EH (cell line): ENCODE data around the gene HTR4.
A peak's percentile ranks its signal among the peaks of the same experiment; 100 is the strongest.

Experiments
- DNase-seq: peaks from one replicate; pipeline ENCODE4 v3.0.0-alpha.2; 2015; ENCODE audit warnings: low read depth

HTR4 gene

GRCh38 chr5:148663509-148663908 lies 9.2 kb upstream of the HTR4 start:
- no peak for DNase-seq

GRCh38 chr5:148660346-148660660 lies 6.0 kb upstream of the HTR4 start:
- no peak for DNase-seq

- DNase-seq, result no peak
Observed at GRCh38 chr5:148659641-148660345, 5.5 kb upstream of the HTR4 start.

GRCh38 chr5:148653291-148653835 lies 964 bp downstream of the HTR4 start:
- DNase-seq, result no peak

GRCh38 chr5:148651528-148651927 lies 2.8 kb downstream of the HTR4 start:
- no peak for DNase-seq

- no peak for DNase-seq
Observed at GRCh38 chr5:148645527-148645926, 8.8 kb downstream of the HTR4 start.

GRCh38 chr5:148641735-148642134 lies 12.6 kb downstream of the HTR4 start:
- no peak for DNase-seq

- no peak for DNase-seq
Observed at GRCh38 chr5:148640471-148640870, 13.9 kb downstream of the HTR4 start.

- DNase-seq, result no peak
Observed at GRCh38 chr5:148639081-148639480, 15.2 kb downstream of the HTR4 start.

- DNase-seq, result no peak
Observed at GRCh38 chr5:148636353-148636752, 18.0 kb downstream of the HTR4 start.

GRCh38 chr5:148635321-148636083 lies 18.8 kb downstream of the HTR4 start:
- DNase-seq, result no peak

- no peak for DNase-seq
Observed at GRCh38 chr5:148633067-148633377, 21.3 kb downstream of the HTR4 start.

GRCh38 chr5:148632255-148633066 lies 21.9 kb downstream of the HTR4 start:
- DNase-seq, result no peak

- DNase-seq, result no peak
Observed at GRCh38 chr5:148626986-148627385, 27.3 kb downstream of the HTR4 start.

- DNase-seq, result no peak
Observed at GRCh38 chr5:148626081-148626613, 28.2 kb downstream of the HTR4 start.

GRCh38 chr5:148625250-148625649 lies 29.1 kb downstream of the HTR4 start:
- DNase-seq, result peak; percentile 1

GRCh38 chr5:148623741-148624140 lies 30.6 kb downstream of the HTR4 start:
- peak; percentile 1 for DNase-seq

GRCh38 chr5:148623101-148623500 lies 31.2 kb downstream of the HTR4 start:
- no peak for DNase-seq

- no peak for DNase-seq
Observed at GRCh38 chr5:148620696-148621095, 33.6 kb downstream of the HTR4 start.

- no peak for DNase-seq
Observed at GRCh38 chr5:148620091-148620490, 34.2 kb downstream of the HTR4 start.

GRCh38 chr5:148619484-148619883 lies 34.8 kb downstream of the HTR4 start:
- no peak for DNase-seq

GRCh38 chr5:148615644-148616275 lies 38.6 kb downstream of the HTR4 start:
- DNase-seq, result peak; percentile 22
